ENCODE data around the gene AGBL4.

DNA sequence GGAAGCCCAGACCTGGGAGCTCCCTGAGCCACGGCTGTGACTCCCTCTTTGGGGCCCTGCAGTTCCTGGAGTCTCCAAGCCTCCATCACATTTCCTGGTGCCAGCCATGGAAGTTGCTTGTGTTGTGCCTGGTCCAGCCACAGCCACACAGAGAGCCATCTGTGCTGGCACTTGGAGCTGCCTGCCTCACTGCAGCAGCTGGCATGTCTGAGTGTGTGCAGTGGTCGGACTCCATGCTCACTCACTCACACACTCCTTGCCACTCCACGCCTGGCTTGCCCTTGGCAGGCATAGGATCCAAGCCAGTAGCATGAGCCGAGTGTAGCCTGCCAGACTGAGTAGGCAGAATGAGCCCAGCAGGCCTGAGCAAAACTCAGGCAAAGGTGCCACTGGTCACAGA, 730.7 kb downstream of the AGBL4 start:
- TF ChIP-seq, protein P1, sequence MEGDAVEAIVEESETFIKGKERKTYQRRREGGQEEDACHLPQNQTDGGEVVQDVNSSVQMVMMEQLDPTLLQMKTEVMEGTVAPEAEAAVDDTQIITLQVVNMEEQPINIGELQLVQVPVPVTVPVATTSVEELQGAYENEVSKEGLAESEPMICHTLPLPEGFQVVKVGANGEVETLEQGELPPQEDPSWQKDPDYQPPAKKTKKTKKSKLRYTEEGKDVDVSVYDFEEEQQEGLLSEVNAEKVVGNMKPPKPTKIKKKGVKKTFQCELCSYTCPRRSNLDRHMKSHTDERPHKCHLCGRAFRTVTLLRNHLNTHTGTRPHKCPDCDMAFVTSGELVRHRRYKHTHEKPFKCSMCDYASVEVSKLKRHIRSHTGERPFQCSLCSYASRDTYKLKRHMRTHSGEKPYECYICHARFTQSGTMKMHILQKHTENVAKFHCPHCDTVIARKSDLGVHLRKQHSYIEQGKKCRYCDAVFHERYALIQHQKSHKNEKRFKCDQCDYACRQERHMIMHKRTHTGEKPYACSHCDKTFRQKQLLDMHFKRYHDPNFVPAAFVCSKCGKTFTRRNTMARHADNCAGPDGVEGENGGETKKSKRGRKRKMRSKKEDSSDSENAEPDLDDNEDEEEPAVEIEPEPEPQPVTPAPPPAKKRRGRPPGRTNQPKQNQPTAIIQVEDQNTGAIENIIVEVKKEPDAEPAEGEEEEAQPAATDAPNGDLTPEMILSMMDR (IDR thresholded peaks at IDR 0.05) = no peak
- TF ChIP-seq POLR2A (IDR thresholded peaks at IDR 0.05) = no peak
